K562 (cell line): ENCODE measurements around the gene C4A. TPM values are rescaled to one million over a fixed set of nuclear protein-coding genes. Genes with fewer than 3 reads are reported as not detected.

Experiments
- LCOR ChIP-seq: sonication (generic); formaldehyde crosslinking; IDR thresholded peaks from 2 replicates; pipeline ENCODE4 v1.8.0; 2022; ENCODE audit warnings: mild to moderate bottlenecking, missing genetic modification reagents
- PCBP1 ChIP-seq: fragments of 200-400 bp; formaldehyde crosslinking; IDR thresholded peaks from 2 replicates; pipeline ENCODE4 v1.6.1; 2018; ENCODE audit warnings: mild to moderate bottlenecking, low read depth, low read length; ENCODE audit not compliant: poor library complexity, severe bottlenecking
- RCOR1 ChIP-seq, 2 experiments: IDR thresholded peaks; 2 replicates each; pipeline ENCODE4 v1.6.1; 2012; ENCODE audit warnings: low read depth in 2 of 2, low read length in 2 of 2, borderline replicate concordance in 1 of 2, improper control_type of control experiment in 1 of 2
- ZNF699 ChIP-seq: fragments of 250-450 bp; sonication (Bioruptor Pico); IDR thresholded peaks from 2 replicates; pipeline ENCODE4 v1.8.0; 2021; ENCODE audit warnings: mild to moderate bottlenecking, moderate library complexity; ENCODE audit not compliant: insufficient replicate concordance
- polyA plus RNA-seq, 8 experiments: library from polyadenylated mRNA; depleted of rRNA in 4 of 8; stranded (reverse) in 5 of 8; unstranded in 3 of 8; fragments of >200 nt; fragmentation: Nextera tagmentation in 2 of 8; fragmentation: Illumina TruSeq in 1 of 8; extraction: Ambion mirVana in 2 of 8; extraction: Trizol in 1 of 8; gene quantifications; 2 replicates each; pipeline versions ENCODE4 v1.2.1 to v1.2.3, GENCODE V29; 2011 to 2014; ENCODE audit warnings: inconsistent platforms in 1 of 8, missing spikeins in 1 of 8
- total RNA-seq, 7 experiments: library from RNA; depleted of rRNA in 6 of 7; stranded (reverse); fragments of >200 nt in 6 of 7; fragmentation: Illumina TruSeq in 2 of 7; extraction: Trizol in 2 of 7; gene quantifications; 2 replicates each; pipeline versions ENCODE4 v1.2.1 to v1.2.3, GENCODE V29; 2011 to 2021; ENCODE audit warnings: low replicate concordance in 1 of 7
- TF ChIP-seq, protein P1 (sequence below), 2 experiments: IDR thresholded peaks; 2 replicates each; pipeline ENCODE4 v1.6.1; 2011; ENCODE audit warnings: borderline replicate concordance in 1 of 2, control low read depth in 1 of 2, low read depth in 1 of 2, low read length in 1 of 2, mild to moderate bottlenecking in 1 of 2, mixed read lengths in 1 of 2, moderate library complexity in 1 of 2; ENCODE audit not compliant: insufficient read depth in 1 of 2, insufficient read length in 1 of 2, poor library complexity in 1 of 2, severe bottlenecking in 1 of 2; ENCODE audit errors: extremely low read depth in 1 of 2
- TF ChIP-seq, protein P2 (sequence below): fragments of 450-650 bp; IDR thresholded peaks from 2 replicates; pipeline ENCODE4 v1.6.1; 2016; ENCODE audit warnings: mild to moderate bottlenecking, moderate library complexity
- TF ChIP-seq, protein P3 (sequence below): sonication (generic); formaldehyde crosslinking; IDR thresholded peaks from 2 replicates; pipeline ENCODE4 v1.8.0; 2022; ENCODE audit warnings: mild to moderate bottlenecking, missing genetic modification reagents, borderline replicate concordance
- TF ChIP-seq, protein P4 (sequence below): sonication (generic); formaldehyde crosslinking; IDR thresholded peaks from 2 replicates; pipeline ENCODE4 v1.8.0; 2022; ENCODE audit warnings: missing genetic modification reagents, mild to moderate bottlenecking, borderline replicate concordance
- TF ChIP-seq, protein P5 (sequence below): fragments of 450-650 bp; IDR thresholded peaks from 2 replicates; pipeline ENCODE4 v1.6.1; 2016; ENCODE audit warnings: low read depth, mild to moderate bottlenecking, moderate library complexity

The C4A gene
- total and polyA plus RNA-seq, 9 of the 15 experiments (the other 6 are each of a cell fraction or from before 2014, with no cell fraction given): 0.27 to 7.6 (median 5.0) TPM

DNA sequence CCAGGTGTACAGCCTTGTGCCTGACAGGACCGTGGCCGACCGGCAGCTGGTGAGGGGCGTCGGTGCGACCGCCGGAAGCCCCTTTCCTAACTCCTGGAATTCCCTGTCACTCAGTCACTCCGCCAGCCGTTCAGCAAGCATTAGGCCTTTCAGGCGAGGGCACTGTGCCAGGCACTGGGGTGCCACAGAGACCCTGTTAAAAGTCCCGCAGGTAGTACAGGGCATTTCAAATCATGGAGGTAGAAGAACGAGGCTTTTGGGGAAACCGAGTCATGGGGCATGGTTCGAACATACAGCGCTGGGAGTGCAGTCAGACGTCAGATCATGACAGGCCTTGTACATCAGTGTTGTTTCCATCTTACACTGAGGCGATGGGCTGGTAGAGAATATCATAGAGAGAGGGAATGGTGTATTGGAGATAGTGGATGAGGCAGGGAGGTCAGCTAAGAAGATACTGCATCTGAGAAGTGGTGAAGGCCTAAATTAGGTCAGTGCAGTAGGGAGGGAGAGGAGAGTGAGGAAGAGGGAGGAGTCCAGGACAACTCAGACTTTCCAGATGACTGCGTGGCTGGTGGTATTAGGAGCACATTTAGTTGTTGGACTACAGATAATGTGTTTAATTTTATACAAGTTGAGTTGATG, 9.0 kb upstream of the C4A start (continued):
- TF ChIP-seq, protein P1, sequence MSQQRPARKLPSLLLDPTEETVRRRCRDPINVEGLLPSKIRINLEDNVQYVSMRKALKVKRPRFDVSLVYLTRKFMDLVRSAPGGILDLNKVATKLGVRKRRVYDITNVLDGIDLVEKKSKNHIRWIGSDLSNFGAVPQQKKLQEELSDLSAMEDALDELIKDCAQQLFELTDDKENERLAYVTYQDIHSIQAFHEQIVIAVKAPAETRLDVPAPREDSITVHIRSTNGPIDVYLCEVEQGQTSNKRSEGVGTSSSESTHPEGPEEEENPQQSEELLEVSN (IDR thresholded peaks at IDR 0.05; ENCODE audit: borderline replicate concordance in 1 of 2, extremely low read depth in 1 of 2, insufficient read depth in 1 of 2, insufficient read length in 1 of 2, low read depth in 1 of 2, low read length in 1 of 2, poor library complexity in 1 of 2, severe bottlenecking in 1 of 2): no peak
- TF ChIP-seq PCBP1 (no peak), ZNF699 (CRISPR knock-in tag) (no peak), RCOR1 (IDR thresholded peaks at IDR 0.05; ENCODE audit: borderline replicate concordance in 1 of 2, low read depth in 2 of 2, low read length in 2 of 2) (peak in 1 of 2 experiments; percentile 12; a peak in 1 of 4 replicates), LCOR (CRISPR knock-in tag) (peak; percentile 90)
- TF ChIP-seq, protein P2, sequence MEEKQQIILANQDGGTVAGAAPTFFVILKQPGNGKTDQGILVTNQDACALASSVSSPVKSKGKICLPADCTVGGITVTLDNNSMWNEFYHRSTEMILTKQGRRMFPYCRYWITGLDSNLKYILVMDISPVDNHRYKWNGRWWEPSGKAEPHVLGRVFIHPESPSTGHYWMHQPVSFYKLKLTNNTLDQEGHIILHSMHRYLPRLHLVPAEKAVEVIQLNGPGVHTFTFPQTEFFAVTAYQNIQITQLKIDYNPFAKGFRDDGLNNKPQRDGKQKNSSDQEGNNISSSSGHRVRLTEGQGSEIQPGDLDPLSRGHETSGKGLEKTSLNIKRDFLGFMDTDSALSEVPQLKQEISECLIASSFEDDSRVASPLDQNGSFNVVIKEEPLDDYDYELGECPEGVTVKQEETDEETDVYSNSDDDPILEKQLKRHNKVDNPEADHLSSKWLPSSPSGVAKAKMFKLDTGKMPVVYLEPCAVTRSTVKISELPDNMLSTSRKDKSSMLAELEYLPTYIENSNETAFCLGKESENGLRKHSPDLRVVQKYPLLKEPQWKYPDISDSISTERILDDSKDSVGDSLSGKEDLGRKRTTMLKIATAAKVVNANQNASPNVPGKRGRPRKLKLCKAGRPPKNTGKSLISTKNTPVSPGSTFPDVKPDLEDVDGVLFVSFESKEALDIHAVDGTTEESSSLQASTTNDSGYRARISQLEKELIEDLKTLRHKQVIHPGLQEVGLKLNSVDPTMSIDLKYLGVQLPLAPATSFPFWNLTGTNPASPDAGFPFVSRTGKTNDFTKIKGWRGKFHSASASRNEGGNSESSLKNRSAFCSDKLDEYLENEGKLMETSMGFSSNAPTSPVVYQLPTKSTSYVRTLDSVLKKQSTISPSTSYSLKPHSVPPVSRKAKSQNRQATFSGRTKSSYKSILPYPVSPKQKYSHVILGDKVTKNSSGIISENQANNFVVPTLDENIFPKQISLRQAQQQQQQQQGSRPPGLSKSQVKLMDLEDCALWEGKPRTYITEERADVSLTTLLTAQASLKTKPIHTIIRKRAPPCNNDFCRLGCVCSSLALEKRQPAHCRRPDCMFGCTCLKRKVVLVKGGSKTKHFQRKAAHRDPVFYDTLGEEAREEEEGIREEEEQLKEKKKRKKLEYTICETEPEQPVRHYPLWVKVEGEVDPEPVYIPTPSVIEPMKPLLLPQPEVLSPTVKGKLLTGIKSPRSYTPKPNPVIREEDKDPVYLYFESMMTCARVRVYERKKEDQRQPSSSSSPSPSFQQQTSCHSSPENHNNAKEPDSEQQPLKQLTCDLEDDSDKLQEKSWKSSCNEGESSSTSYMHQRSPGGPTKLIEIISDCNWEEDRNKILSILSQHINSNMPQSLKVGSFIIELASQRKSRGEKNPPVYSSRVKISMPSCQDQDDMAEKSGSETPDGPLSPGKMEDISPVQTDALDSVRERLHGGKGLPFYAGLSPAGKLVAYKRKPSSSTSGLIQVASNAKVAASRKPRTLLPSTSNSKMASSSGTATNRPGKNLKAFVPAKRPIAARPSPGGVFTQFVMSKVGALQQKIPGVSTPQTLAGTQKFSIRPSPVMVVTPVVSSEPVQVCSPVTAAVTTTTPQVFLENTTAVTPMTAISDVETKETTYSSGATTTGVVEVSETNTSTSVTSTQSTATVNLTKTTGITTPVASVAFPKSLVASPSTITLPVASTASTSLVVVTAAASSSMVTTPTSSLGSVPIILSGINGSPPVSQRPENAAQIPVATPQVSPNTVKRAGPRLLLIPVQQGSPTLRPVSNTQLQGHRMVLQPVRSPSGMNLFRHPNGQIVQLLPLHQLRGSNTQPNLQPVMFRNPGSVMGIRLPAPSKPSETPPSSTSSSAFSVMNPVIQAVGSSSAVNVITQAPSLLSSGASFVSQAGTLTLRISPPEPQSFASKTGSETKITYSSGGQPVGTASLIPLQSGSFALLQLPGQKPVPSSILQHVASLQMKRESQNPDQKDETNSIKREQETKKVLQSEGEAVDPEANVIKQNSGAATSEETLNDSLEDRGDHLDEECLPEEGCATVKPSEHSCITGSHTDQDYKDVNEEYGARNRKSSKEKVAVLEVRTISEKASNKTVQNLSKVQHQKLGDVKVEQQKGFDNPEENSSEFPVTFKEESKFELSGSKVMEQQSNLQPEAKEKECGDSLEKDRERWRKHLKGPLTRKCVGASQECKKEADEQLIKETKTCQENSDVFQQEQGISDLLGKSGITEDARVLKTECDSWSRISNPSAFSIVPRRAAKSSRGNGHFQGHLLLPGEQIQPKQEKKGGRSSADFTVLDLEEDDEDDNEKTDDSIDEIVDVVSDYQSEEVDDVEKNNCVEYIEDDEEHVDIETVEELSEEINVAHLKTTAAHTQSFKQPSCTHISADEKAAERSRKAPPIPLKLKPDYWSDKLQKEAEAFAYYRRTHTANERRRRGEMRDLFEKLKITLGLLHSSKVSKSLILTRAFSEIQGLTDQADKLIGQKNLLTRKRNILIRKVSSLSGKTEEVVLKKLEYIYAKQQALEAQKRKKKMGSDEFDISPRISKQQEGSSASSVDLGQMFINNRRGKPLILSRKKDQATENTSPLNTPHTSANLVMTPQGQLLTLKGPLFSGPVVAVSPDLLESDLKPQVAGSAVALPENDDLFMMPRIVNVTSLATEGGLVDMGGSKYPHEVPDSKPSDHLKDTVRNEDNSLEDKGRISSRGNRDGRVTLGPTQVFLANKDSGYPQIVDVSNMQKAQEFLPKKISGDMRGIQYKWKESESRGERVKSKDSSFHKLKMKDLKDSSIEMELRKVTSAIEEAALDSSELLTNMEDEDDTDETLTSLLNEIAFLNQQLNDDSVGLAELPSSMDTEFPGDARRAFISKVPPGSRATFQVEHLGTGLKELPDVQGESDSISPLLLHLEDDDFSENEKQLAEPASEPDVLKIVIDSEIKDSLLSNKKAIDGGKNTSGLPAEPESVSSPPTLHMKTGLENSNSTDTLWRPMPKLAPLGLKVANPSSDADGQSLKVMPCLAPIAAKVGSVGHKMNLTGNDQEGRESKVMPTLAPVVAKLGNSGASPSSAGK: peak; percentile 98
- TF ChIP-seq, protein P3, sequence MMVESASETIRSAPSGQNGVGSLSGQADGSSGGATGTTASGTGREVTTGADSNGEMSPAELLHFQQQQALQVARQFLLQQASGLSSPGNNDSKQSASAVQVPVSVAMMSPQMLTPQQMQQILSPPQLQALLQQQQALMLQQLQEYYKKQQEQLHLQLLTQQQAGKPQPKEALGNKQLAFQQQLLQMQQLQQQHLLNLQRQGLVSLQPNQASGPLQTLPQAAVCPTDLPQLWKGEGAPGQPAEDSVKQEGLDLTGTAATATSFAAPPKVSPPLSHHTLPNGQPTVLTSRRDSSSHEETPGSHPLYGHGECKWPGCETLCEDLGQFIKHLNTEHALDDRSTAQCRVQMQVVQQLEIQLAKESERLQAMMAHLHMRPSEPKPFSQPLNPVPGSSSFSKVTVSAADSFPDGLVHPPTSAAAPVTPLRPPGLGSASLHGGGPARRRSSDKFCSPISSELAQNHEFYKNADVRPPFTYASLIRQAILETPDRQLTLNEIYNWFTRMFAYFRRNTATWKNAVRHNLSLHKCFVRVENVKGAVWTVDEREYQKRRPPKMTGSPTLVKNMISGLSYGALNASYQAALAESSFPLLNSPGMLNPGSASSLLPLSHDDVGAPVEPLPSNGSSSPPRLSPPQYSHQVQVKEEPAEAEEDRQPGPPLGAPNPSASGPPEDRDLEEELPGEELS (CRISPR knock-in tag): peak; percentile 79; the same call in 1 of the 2 replicates
- TF ChIP-seq, protein P4, sequence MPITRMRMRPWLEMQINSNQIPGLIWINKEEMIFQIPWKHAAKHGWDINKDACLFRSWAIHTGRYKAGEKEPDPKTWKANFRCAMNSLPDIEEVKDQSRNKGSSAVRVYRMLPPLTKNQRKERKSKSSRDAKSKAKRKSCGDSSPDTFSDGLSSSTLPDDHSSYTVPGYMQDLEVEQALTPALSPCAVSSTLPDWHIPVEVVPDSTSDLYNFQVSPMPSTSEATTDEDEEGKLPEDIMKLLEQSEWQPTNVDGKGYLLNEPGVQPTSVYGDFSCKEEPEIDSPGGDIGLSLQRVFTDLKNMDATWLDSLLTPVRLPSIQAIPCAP: no peak
- TF ChIP-seq, protein P5, sequence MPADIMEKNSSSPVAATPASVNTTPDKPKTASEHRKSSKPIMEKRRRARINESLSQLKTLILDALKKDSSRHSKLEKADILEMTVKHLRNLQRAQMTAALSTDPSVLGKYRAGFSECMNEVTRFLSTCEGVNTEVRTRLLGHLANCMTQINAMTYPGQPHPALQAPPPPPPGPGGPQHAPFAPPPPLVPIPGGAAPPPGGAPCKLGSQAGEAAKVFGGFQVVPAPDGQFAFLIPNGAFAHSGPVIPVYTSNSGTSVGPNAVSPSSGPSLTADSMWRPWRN: no peak
